ENCODE measurements around the gene CAPN15.
A peak's percentile ranks its signal among the peaks of the same experiment; 100 is the strongest.

CAPN15 gene

DNA sequence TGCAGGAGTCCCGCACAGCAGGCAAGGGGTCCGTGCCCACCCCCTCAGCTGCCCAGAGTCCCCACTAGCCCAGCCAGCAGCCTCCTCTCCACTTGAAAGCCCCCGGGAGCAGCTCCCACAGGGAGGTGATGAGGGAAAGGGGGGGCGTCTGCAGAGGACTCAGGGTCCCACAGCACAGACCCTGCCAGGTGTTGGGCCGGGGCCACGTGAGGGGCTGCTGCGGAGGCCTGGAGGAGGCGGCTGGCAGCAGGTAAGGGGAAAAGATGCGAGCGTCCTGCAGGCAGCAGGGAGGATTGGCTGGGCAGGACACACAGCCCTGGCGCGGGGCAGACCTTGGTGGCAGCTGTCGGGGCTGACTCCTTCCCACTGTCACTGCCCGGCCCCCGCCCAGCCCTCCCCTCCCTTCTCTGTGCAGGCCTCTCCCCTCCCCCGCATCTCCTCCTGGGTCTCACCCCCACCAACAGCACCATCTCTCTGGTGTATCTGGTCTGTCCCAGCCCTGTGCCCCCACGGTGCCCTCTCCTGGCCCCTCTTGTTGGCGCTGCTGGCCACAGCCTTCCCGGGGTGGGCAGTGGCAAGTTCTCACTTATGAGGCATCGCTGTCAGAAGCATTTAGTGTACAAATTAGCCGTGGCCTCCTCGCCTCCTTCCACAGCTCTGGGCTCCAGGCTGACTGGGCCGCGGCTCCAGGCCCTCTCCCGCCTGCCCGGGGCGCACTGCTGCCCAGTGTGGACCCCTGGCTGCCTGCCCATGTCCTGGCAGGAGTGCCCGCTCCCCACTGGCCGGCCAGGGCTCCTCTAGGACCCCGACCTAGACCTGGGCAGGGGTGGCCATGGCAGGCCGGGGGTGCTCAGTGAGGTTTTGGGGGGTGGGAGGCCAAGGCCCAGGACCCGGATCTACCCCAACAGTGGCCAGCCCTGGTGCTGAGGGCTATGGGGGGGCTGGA, 28.3 kb downstream of the CAPN15 start:
- no peak for DNase-seq (ENCODE audit: low read depth in 1 of 2, low spot score in 1 of 2)
- peaks cover 11% of the 10 kb centered on the region for H3K27me3 ChIP-seq (ENCODE audit: insufficient read depth, poor library complexity, severe bottlenecking)
- H3K27ac ChIP-seq (replicated peaks): no peak overlapping the region
- no peak overlapping the region for H3K4me3 ChIP-seq (replicated peaks; ENCODE audit: insufficient read depth, low read length)
- TF ChIP-seq, protein P1, sequence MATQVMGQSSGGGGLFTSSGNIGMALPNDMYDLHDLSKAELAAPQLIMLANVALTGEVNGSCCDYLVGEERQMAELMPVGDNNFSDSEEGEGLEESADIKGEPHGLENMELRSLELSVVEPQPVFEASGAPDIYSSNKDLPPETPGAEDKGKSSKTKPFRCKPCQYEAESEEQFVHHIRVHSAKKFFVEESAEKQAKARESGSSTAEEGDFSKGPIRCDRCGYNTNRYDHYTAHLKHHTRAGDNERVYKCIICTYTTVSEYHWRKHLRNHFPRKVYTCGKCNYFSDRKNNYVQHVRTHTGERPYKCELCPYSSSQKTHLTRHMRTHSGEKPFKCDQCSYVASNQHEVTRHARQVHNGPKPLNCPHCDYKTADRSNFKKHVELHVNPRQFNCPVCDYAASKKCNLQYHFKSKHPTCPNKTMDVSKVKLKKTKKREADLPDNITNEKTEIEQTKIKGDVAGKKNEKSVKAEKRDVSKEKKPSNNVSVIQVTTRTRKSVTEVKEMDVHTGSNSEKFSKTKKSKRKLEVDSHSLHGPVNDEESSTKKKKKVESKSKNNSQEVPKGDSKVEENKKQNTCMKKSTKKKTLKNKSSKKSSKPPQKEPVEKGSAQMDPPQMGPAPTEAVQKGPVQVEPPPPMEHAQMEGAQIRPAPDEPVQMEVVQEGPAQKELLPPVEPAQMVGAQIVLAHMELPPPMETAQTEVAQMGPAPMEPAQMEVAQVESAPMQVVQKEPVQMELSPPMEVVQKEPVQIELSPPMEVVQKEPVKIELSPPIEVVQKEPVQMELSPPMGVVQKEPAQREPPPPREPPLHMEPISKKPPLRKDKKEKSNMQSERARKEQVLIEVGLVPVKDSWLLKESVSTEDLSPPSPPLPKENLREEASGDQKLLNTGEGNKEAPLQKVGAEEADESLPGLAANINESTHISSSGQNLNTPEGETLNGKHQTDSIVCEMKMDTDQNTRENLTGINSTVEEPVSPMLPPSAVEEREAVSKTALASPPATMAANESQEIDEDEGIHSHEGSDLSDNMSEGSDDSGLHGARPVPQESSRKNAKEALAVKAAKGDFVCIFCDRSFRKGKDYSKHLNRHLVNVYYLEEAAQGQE (IDR thresholded peaks at IDR 0.05; ENCODE audit: insufficient replicate concordance, low read depth): no peak
- TF ChIP-seq SPI1 (IDR thresholded peaks at IDR 0.05; ENCODE audit: borderline replicate concordance, low read depth): no peak
- TF ChIP-seq POLR2AphosphoS5 (IDR thresholded peaks at IDR 0.05; ENCODE audit: low read depth): no peak
- TF ChIP-seq, protein P2, sequence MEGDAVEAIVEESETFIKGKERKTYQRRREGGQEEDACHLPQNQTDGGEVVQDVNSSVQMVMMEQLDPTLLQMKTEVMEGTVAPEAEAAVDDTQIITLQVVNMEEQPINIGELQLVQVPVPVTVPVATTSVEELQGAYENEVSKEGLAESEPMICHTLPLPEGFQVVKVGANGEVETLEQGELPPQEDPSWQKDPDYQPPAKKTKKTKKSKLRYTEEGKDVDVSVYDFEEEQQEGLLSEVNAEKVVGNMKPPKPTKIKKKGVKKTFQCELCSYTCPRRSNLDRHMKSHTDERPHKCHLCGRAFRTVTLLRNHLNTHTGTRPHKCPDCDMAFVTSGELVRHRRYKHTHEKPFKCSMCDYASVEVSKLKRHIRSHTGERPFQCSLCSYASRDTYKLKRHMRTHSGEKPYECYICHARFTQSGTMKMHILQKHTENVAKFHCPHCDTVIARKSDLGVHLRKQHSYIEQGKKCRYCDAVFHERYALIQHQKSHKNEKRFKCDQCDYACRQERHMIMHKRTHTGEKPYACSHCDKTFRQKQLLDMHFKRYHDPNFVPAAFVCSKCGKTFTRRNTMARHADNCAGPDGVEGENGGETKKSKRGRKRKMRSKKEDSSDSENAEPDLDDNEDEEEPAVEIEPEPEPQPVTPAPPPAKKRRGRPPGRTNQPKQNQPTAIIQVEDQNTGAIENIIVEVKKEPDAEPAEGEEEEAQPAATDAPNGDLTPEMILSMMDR (IDR thresholded peaks at IDR 0.05; ENCODE audit: insufficient read depth, low read length): no peak
- no peak for TF ChIP-seq GABPA (IDR thresholded peaks at IDR 0.05; ENCODE audit: low read depth)

DNA sequence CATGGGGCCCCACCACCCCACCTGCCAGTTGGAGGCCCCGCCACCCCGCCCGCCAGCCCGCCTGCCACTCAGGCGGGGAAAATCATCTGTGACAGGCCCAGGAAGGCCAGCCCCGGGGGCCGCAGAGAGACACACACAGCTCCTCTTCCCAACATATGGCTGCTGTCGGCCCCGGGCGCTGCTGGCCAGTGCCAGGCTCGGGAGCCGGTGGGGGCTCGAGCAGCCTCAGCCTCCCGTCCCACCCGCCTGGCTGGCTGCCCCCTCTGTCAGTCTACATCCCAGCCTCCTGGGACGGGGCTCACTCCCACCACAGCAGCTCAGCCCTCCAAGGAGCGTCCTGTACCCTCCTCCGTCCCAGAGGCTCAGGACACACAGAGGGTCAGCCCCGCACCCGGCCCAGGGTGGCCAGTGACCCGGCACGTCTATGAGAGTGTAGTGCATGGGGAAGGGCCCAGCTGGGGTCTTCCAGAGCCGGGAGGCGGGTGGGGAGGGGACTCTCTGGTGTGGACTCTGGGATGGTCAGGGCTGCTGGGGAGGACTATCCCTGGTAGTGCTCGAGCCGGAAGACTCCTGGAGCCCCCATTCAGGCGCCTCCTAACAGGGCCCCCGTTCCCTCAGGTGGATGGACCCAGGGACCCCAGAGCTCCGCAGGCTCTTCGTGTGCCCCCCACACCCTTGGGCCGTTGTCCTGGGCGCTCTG, 29.1 kb downstream of the CAPN15 start:
- no peak overlapping the region for H3K4me3 ChIP-seq (replicated peaks; ENCODE audit: insufficient read depth, low read length)
- TF ChIP-seq, protein P2 (IDR thresholded peaks at IDR 0.05; ENCODE audit: insufficient read depth, low read length): no peak
- no peak for TF ChIP-seq SPI1 (IDR thresholded peaks at IDR 0.05; ENCODE audit: borderline replicate concordance, low read depth)
- TF ChIP-seq, protein P1 (IDR thresholded peaks at IDR 0.05; ENCODE audit: insufficient replicate concordance, low read depth): no peak
- no peak for TF ChIP-seq POLR2AphosphoS5 (IDR thresholded peaks at IDR 0.05; ENCODE audit: low read depth)
- no peak for TF ChIP-seq GABPA (IDR thresholded peaks at IDR 0.05; ENCODE audit: low read depth)
- no peak for DNase-seq (ENCODE audit: low read depth in 1 of 2, low spot score in 1 of 2)

DNA sequence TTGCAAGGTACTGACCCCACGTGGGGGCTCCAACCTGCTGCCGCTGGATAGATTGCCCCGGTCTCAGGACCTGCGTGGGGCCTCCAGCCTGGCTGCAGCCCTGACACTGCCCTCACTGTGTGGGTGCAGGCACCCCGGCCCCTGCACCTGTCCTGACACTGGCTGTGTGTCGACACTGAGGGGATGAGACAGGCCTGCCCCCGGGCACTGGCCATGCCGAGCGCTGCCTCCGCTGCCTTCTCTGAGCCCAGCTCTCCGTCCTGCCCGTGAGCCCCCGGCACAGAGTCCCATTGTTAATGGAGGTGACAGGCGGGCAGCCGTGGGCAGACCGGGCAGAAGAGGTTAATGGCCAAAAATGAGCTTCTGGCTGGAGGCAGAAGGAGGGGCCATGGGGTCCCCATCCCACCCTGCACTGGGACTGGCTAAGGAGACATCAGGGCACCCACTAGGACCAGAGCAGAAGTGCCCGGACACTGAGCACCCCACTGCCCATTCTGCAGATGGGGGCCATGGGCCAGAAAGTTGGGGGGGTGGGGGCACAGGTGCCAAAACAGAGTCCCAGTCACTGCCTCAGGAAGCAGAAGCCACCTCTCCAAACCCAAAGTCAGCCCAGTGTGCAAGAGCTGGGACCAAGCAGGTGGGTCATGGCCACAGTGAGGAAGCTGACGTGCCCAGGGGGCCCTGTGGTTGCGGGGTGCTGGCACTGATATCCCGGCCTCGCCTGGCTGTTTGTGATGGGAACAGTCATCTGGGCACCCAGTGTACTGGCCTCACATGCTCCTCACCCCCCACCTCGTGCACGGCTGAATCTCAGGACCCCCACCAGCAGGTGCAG, 30.2 kb downstream of the CAPN15 start:
- peak in 1 of 2 experiments; percentile 25 for DNase-seq (ENCODE audit: low read depth in 1 of 2, low spot score in 1 of 2)
- H3K27me3 ChIP-seq (ENCODE audit: insufficient read depth, poor library complexity, severe bottlenecking): peaks cover 22% of the 10 kb centered on the region
- H3K4me3 ChIP-seq (replicated peaks; ENCODE audit: insufficient read depth, low read length): no peak overlapping the region
- H3K27ac ChIP-seq (replicated peaks): no peak overlapping the region; the same call in 1 of the 2 replicates
- TF ChIP-seq POLR2AphosphoS5 (IDR thresholded peaks at IDR 0.05; ENCODE audit: low read depth): no peak
- no peak for TF ChIP-seq GABPA (IDR thresholded peaks at IDR 0.05; ENCODE audit: low read depth)
- no peak for TF ChIP-seq SPI1 (IDR thresholded peaks at IDR 0.05; ENCODE audit: borderline replicate concordance, low read depth)
- TF ChIP-seq, protein P2 (IDR thresholded peaks at IDR 0.05; ENCODE audit: insufficient read depth, low read length): no peak
- TF ChIP-seq, protein P1 (IDR thresholded peaks at IDR 0.05; ENCODE audit: insufficient replicate concordance, low read depth): no peak

More for the DNA sequence above, 29.1 kb downstream of the CAPN15 start:
- H3K27ac ChIP-seq (replicated peaks): no peak overlapping the region
- H3K27me3 ChIP-seq (ENCODE audit: insufficient read depth, poor library complexity, severe bottlenecking): peaks cover 20% of the 10 kb centered on the region

Measured in HL-60 (cell line).